Epithelial cell of prostate (primary cell): Measurements from ENCODE around the gene SHMT2.

Experiments used
- DNase-seq: peaks from one replicate; pipeline ENCODE4 v3.0.0-alpha.2; 2011; ENCODE audit warnings: low read depth, low spot score
- H3K27ac ChIP-seq: fragments of 450-650 bp; 2 replicates; pipeline ENCODE4 v1.5.1; 2017; ENCODE audit warnings: mild to moderate bottlenecking

The SHMT2 gene

GRCh38 chr12:57229634-57230380, at the start of gene SHMT2:
Gene SHMT2, plus strand, starts transcription at chr12:57229711. Its CDS starts 68 bp downstream, at chr12:57229779.
- no peak for DNase-seq
- H3K27ac ChIP-seq: peak within 1 kb of the TSS; percentile 85

- no peak overlapping the region for H3K27ac ChIP-seq
- no peak for DNase-seq
These were observed 49.1 kb upstream of the SHMT2 start for GRCh38 chr12:57180321-57180989.

GRCh38 chr12:57181072-57181471, 48.4 kb upstream of the SHMT2 start:
- no peak overlapping the region for H3K27ac ChIP-seq
- no peak for DNase-seq

GRCh38 chr12:57181561-57182155, 47.9 kb upstream of the SHMT2 start:
- DNase-seq: no peak
- H3K27ac ChIP-seq: no peak overlapping the region

- DNase-seq: no peak
- no peak overlapping the region for H3K27ac ChIP-seq
These were observed 46.5 kb upstream of the SHMT2 start for GRCh38 chr12:57182918-57183575.

- no peak for DNase-seq
- no peak overlapping the region for H3K27ac ChIP-seq
These were observed 45.4 kb upstream of the SHMT2 start for GRCh38 chr12:57183939-57184725.

GRCh38 chr12:57185403-57185802, 44.1 kb upstream of the SHMT2 start:
- DNase-seq: no peak
- H3K27ac ChIP-seq: no peak overlapping the region

GRCh38 chr12:57185906-57186508, 43.5 kb upstream of the SHMT2 start:
- no peak overlapping the region for H3K27ac ChIP-seq
- no peak for DNase-seq

- no peak for DNase-seq
- no peak overlapping the region for H3K27ac ChIP-seq
These were observed 42.1 kb upstream of the SHMT2 start for GRCh38 chr12:57187222-57188089.

- no peak for DNase-seq
- H3K27ac ChIP-seq: no peak overlapping the region
These were observed 41.5 kb upstream of the SHMT2 start for GRCh38 chr12:57188090-57188425.

- DNase-seq: no peak
- H3K27ac ChIP-seq: no peak overlapping the region
These were observed 39.5 kb upstream of the SHMT2 start for GRCh38 chr12:57190037-57190436.

GRCh38 chr12:57190821-57191220, 38.7 kb upstream of the SHMT2 start:
- no peak overlapping the region for H3K27ac ChIP-seq
- DNase-seq: no peak

GRCh38 chr12:57191410-57191809, 38.1 kb upstream of the SHMT2 start:
- DNase-seq: no peak
- H3K27ac ChIP-seq: no peak overlapping the region

- H3K27ac ChIP-seq: no peak overlapping the region
- DNase-seq: no peak
These were observed 36.6 kb upstream of the SHMT2 start for GRCh38 chr12:57192920-57193319.

- H3K27ac ChIP-seq: no peak overlapping the region
- DNase-seq: no peak
These were observed 35.7 kb upstream of the SHMT2 start for GRCh38 chr12:57193706-57194245.

GRCh38 chr12:57194253-57194652, 35.3 kb upstream of the SHMT2 start:
- H3K27ac ChIP-seq: no peak overlapping the region
- no peak for DNase-seq

GRCh38 chr12:57195186-57195585, 34.3 kb upstream of the SHMT2 start:
- no peak for DNase-seq
- no peak overlapping the region for H3K27ac ChIP-seq

- no peak for DNase-seq
- no peak overlapping the region for H3K27ac ChIP-seq
These were observed 33.7 kb upstream of the SHMT2 start for GRCh38 chr12:57195611-57196371.
